Measurements from ENCODE around the gene RCC2.
A peak's percentile ranks its signal among the peaks of the same experiment; 100 is the strongest.
"Not testable (repeated sequence)": the region's sequence is repeated elsewhere in the genome, so short reads cannot be mapped to it uniquely, and the experiment has no call there.

The RCC2 gene

GRCh38 chr1:17416389-17416788, 23.1 kb downstream of the RCC2 start:
- no peak for DNase-seq

- no peak for DNase-seq
Measured at GRCh38 chr1:17414022-17414421, 25.5 kb downstream of the RCC2 start.

GRCh38 chr1:17412093-17412870, 27.2 kb downstream of the RCC2 start:
- no peak for DNase-seq

- DNase-seq: no peak
Measured at GRCh38 chr1:17409391-17409811, 30.1 kb downstream of the RCC2 start.

GRCh38 chr1:17407786-17408514, 31.5 kb downstream of the RCC2 start:
- not testable (repeated sequence) for DNase-seq

GRCh38 chr1:17406760-17407475, 32.6 kb downstream of the RCC2 start:
- DNase-seq: not testable (repeated sequence)

- DNase-seq: peak; percentile 43
Measured at GRCh38 chr1:17405898-17406759, 33.3 kb downstream of the RCC2 start.

GRCh38 chr1:17404820-17405219, 34.7 kb downstream of the RCC2 start:
- DNase-seq: no peak

- DNase-seq: no peak
Measured at GRCh38 chr1:17404034-17404684, 35.3 kb downstream of the RCC2 start.

- DNase-seq: no peak
Measured at GRCh38 chr1:17403081-17403480, 36.4 kb downstream of the RCC2 start.

- DNase-seq: no peak
Measured at GRCh38 chr1:17401841-17402240, 37.6 kb downstream of the RCC2 start.

- no peak for DNase-seq
Measured at GRCh38 chr1:17400725-17401341, 38.6 kb downstream of the RCC2 start.

- DNase-seq: no peak
Measured at GRCh38 chr1:17397910-17398695, 41.4 kb downstream of the RCC2 start.

GRCh38 chr1:17393230-17393629, 46.2 kb downstream of the RCC2 start:
- no peak for DNase-seq

- DNase-seq: no peak
Measured at GRCh38 chr1:17392199-17392740, 47.2 kb downstream of the RCC2 start.

GRCh38 chr1:17381161-17381560, 58.3 kb downstream of the RCC2 start:
- DNase-seq: no peak

- DNase-seq: no peak
Measured at GRCh38 chr1:17377325-17377953, 62.0 kb downstream of the RCC2 start.

- DNase-seq: no peak
Measured at GRCh38 chr1:17375651-17376050, 63.8 kb downstream of the RCC2 start.

- DNase-seq: no peak
Measured at GRCh38 chr1:17372955-17373354, 66.5 kb downstream of the RCC2 start.

- DNase-seq: no peak
Measured at GRCh38 chr1:17371896-17372295, 67.6 kb downstream of the RCC2 start, which contains the start of gene PADI6. Gene PADI6 (plus strand): TSS chr1:17372196. CDS start chr1:17372246, 50 bp downstream.
